Suprapubic skin (tissue), 3 donors: ENCODE data around the gene OTUB2.

Experiments used
- CTCF ChIP-seq, 2 donors: fragments of 200-600 bp in 1 of 2; fragments of 450-650 bp in 1 of 2; sonication (generic) in 1 of 2; IDR thresholded peaks; one replicate each; pipeline ENCODE4 v1.5.1; 2016 to 2019; ENCODE audit warnings: antibody characterized with exemption in 2 of 2, mild to moderate bottlenecking in 1 of 2, moderate library complexity in 1 of 2
- EP300 ChIP-seq: sonication (generic); formaldehyde crosslinking; IDR thresholded peaks from one replicate; pipeline ENCODE4 v1.6.1; 2017; ENCODE audit warnings: antibody characterized with exemption
- POLR2A ChIP-seq, 2 donors: fragments of 450-650 bp; IDR thresholded peaks; one replicate each; pipeline ENCODE4 v1.6.1; 2017; ENCODE audit warnings: antibody characterized with exemption in 2 of 2, mild to moderate bottlenecking in 2 of 2, moderate library complexity in 2 of 2

DNA sequence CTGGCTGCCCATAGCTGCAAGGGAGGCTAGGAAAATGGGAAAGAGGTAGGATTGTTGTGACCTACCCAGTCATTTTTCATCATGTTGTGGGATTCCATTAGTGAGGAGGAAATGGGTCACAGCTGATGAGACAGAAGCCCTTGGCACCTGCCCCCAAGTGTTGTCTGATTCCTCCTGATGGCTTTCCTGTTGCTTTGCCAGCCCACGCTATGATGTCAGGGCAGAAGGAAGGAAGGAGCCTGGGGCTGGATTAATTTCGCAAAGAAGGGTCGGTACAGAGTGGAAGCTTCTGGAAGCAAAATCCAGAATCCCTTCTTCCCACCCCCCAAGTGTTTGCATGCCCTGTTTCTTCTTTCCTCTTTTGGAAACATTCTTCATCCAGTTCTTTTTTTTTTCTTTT is 8.7 kb downstream of the OTUB2 start:
- no peak for TF ChIP-seq CTCF (IDR thresholded peaks at IDR 0.05)
- no peak for TF ChIP-seq POLR2A (IDR thresholded peaks at IDR 0.05)
- TF ChIP-seq EP300 = no peak
